ENCODE data around the gene CADPS.

CADPS gene

DNA sequence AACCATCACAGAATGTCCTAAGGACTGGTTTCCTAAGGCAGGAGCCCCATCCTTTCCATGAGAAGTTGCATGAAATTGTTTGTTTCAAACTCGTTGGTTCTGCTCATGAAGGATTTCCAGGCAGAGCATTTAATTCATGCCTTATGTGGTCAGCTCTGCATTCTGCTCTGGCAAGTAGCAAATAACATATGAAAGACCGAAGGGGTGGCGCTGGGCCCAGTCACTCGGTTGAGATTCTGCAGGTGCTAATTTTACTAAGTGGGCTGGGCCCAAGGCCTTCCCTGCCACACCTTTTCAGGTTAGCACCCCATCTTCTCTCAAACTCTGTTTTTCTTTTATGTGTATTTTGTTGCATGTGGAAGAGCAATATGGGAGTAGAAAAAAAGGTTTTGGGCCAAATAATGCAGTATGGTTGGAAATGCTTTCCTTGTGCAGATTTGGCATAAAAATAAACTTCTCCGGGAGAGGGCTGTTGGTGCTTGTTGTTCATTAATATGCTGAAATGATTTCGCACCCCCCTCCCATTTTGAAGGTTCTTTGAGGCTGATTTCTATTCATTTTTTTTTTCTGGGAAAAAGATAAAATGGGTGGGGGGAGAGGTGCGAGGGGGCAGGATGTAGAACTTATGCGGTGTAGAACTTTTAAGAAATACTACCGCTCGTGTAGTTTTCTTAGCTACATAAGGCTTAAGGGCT, 318.9 kb downstream of the CADPS start:
- no peak for DNase-seq (ENCODE audit: low spot score)

DNA sequence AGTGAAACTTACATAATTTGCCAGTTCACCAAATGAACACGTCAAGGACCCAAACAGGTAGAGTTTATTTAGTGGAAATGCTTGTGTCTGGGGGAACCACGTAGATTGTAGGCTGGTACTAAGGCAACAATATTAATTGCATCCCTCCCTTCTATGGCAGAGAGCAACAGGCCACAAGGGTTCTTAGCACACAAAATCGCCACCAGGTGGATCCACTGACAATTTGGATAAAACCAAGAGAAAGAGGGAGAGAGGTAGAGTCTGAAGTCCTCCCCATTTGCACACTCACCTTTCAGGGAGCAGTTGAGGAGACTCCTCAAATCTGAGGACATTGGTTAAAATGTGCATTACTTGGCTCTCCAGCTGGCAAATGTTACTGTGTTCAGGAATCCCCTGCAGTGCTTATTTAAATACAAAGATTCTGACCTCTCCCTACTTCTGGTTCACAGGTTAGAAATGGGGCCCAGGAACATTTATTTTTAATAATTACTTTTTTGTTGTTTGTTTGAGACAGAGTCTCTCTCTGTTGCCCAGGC, 320.9 kb downstream of the CADPS start:
- no peak for DNase-seq (ENCODE audit: low spot score)

DNA sequence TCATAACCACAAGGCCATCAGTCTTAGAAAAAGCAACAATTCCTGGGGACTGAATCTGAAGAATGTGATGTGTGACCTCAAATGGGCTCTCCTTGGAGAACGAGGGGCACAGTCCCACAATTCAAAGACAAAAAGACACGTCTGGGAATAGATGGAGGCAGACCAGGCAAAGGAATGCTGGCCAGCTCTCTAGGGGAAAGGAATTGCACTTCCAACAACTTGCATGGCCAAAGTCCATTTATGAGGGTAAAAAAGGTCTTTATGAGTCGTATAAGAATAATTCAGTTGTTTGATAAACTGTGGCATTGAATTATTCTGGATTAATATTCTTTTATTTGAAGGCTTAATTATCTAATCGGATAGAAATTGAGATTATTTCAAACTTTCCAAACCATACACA, 321.4 kb downstream of the CADPS start:
- no peak for DNase-seq (ENCODE audit: low spot score)

DNA sequence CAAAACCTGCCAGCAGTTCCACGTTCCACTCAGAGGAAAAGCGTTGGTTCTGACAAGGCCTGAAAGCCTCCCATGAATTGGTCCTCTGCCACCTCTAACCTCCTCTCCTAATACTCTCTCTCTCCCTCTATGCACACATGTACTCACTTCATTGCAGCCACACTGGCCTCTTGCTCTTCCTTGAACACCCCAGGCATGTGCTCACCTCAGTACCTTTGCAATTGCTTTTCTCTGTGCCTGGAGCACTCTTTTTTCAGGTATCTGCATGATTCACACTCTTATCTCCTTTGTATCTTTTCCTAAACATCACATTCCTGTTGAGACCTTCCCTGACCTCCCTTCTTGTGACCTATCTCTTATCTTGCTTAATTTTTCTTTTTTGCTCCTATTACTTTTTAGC, 323.7 kb downstream of the CADPS start:
- DNase-seq (ENCODE audit: low spot score), result no peak

DNA sequence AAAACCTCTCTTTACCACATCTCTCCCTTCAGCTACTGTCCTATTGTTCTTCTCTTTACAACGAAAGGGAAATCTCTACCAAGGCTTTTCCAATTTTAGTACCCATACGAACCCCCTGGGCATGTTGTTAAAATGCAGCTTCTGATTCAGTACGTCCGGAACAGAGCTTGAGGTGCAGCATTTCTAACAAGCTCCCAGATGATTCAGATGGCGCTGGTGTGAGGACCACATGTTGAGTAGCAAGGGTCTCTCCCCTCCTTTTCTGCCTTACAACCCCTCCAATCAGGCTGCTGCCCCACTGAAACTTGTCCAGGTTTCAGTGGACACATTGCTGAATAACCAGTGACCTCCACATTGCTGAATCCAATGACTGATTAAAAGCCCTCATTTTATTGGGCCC, 324.8 kb downstream of the CADPS start:
- DNase-seq (ENCODE audit: low spot score), result no peak

DNA sequence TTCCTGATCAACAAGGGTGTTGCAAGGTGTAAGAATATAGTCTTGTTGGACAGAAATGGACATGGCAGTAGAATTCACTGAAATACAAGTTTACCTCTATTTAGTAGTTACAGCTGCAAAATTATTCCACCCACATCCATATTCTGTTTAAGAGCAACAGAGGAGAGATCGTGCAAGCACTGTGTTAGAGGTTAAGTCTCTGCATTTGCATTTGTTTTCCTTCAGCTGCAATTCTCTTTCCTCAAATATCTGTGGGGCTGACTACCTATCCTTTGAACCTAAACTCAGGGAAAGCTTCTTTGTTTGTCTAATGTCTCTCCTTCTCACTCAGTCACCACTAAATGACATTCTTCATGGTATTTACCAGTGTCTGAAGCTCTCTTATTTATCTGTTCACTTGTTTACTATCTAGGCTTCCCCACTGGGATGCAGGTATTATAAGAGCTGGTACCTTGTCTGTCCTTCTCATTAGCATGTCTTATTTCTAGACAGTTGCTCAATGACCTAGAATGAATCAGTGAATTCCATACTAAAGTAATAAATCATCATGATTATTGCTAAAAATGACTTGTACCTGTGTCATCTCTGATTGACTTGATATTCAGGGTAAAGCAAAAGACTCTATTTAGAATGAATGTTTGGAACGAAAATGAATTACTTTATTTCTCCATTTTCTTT, 326.5 kb downstream of the CADPS start:
- DNase-seq (ENCODE audit: low spot score), result no peak

DNA sequence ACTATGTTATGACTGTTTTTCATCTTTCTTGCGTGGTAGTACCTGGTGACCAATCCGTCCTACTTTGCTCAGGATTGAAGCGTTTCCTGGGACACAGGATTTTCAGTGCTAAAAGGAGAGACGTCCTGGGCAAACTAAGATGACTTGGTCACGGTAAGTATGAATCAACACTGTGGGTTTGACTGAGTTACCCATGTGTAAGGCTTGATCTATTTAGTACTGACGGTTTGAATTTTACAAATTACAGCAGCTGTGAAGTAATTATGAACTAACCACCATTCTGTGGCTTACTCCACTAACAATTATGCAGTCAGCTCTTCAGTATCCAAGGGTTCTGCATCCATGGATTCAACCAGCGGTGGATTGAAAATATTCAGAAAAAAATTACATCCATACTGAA, 328.9 kb downstream of the CADPS start:
- DNase-seq (ENCODE audit: low spot score), result no peak

DNA sequence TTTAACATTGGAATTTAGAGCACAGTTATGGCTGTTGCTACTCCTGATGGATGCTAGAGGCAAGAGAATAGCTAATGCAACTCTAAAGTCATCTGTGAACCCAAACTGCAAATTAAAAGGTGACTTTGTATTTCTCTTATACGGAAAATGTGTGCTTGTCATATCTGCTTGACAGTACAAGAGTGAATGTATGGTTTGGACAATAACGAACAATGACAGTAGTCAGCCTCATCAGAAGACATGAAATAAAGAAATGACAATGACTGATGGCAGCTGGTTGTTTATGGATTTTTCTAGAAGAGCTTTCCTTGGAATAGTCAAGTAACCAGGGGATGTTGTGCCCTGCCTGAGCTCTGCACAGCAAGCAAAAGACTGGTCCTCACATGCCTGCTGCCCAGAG, 333.0 kb downstream of the CADPS start:
- DNase-seq (ENCODE audit: low spot score), result no peak

DNA sequence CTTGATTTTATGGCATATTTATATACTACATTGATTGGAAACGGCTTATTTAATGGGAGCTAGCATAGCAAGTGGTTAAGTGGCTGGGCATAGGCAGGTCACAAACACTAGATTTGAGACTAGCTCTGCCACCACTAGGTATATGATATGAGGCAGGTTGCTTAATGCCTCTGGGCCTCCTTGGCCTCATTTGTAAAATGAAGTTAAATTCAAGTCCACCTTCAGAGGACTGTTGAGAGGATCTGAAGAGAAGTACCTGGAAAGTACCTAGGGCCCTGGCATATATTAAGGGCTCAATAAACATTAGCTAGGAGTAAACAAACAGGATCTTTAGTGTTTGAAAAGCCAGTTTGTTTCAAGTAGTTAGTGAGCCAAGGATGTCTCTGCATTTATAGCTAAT, 335.5 kb downstream of the CADPS start:
- DNase-seq (ENCODE audit: low spot score), result no peak

DNA sequence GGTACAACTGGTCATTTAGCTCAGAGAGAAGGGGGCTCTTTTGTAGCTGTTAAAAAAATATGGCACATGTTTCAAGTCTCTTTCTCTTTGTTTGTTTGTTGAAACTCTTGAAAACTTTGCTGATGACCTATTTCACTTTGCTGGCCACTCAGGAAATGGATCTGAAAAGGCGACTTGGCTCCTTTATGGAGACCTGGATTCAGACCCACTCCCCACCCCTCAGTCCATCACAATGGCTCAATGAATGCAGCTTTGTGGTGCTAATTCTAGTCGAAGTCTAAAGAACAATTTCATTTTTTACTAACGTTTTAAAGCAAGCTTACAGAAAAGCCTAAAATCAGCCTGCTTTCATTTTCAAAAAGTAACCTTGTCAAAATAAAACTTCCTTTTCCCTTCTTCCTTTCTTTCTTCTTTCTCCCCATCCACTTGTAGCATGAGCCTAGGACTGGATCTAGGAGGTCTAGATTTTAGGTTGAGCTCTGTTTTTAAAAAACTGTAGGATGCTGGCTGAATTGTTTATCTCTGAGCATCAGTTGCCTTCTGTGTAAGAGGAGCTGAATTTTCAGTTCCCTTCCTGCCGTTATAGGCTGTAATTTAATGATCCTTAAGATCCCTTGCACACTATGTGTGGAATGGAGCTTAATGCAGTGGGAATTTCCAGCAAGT, 336.4 kb downstream of the CADPS start:
- DNase-seq (ENCODE audit: low spot score), result no peak

DNA sequence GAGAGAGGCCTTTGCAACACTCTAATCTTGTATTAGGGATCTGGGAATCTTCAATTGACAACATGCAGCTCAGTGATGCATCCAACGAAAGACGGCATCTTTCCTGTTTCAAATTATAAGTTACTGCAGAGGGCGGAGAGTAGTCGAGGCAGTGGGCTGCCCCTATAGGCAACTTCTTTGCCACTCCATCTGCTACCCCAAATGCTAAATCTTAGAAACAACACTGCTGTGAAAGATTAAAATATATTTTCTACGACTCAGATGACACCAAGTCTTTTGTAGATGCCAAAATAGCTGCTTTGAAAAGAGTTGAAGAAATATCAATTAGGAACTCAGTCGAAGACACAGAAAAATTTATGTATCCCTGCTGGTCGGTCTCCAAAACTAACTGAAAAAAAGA, 340.9 kb downstream of the CADPS start:
- DNase-seq (ENCODE audit: low spot score), result no peak

DNA sequence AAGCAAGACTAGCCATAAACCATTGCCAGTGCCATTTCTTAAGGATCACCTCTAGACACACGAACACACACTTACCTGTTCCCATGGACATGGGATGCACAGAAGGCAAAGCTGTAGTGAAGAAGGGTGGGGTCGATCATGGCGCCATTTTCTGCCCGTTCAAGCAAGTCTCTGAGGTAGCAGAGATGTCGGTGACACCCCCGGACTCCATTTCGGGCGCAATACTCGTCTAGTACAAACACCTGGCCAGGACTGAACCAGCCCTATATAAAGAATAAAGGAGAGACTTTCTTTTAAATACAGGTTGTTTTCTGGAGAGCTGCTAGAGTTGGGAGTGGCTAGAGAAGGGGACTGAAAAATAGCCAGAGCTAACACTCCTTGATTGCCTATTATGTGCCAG, 342.4 kb downstream of the CADPS start:
- DNase-seq (ENCODE audit: low spot score), result no peak

DNA sequence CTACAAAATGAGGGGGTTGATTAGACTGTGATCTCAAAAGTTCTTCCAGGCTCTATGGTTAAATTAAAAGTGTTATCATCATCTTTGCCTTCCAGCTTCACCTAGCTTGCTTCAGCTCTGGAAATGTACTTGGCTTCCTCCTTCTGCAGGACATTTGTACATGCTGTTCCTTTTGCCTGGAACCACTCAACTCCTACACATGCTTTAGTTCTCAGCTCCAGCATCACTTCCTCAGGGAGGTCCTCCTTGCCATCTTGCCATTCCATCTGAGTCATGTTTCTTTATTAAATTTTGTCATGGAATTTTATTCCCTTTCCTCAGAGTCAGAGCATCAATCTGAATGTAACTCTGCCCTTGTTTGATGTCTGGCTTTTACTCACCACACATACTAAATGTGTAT, 343.2 kb downstream of the CADPS start:
- no peak for DNase-seq (ENCODE audit: low spot score)

DNA sequence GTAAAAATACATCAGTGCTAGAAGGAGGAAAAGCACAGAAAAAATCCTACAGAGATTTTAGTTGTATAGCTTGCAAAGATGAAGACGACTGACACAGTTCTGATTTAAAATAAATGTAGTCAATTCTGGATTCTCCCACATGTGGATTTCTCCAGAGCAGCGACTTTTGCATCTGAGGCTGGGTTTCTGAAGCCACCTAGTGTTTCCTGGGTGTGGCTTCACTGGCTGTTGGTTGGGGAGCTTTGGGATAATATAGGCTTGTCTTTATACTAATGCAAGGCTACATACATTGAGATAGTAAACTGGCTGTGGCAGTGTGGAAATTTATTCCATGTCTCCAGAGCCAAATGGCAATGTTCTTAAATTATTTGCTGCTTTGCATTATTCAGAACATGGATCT, 343.7 kb downstream of the CADPS start:
- DNase-seq (ENCODE audit: low spot score), result no peak

DNA sequence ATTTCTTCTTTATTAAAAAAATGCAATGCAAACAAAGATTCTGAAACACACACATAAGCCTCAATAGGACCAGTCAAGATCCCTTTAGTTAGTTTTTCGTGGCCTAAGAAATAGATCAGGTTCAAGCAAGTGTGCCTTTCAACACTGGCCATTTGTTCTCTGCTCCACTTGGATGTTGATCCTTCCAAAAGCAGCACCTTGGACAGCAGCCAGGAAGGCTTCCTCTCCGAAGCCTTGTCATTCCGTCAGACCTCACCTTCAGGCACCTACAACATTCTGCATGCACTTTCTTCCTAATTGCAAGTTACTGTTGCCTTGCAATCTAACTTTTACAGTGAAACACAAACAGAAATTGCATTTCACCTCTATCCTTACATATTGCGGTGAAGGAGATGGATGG, 346.0 kb downstream of the CADPS start:
- no peak for DNase-seq (ENCODE audit: low spot score)

DNA sequence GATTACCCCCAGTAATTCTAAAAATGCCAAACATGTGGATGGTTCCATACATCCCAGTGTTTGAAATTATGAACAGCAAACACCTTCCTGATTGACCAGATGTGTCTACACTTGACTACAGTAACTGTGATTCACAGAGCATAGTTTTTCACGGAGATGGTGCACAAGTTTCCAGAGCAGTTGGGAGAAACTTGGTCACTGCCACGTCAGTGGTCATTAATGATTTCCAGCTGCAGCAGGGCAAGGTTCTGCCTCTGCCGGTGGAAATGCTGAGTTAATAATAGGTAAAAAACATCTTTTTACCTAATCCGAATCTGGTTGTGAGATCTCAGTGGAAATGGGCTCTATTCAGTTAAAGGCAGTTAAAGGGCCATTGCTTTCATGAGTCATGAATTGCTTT, 347.7 kb downstream of the CADPS start:
- no peak for DNase-seq (ENCODE audit: low spot score)

DNA sequence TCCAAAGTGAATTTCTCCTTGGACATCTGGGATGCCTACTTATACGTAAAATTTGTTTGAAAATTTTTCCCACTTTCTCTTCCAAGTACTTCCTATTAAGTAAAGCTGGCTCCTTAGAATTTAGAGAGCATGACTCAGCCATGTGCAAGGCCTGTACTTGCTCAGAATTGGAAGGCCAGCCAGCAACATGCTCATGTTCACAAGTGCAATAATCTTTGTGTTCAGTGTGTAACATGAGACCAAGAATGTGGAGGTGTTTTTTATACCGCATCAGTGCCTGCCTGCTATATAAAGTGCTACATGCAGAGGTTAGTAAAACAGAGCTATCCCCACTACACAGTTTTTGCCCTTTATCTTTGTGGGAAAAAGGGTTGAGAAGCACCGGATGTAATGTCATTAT, 349.9 kb downstream of the CADPS start:
- no peak for DNase-seq (ENCODE audit: low spot score)

DNA sequence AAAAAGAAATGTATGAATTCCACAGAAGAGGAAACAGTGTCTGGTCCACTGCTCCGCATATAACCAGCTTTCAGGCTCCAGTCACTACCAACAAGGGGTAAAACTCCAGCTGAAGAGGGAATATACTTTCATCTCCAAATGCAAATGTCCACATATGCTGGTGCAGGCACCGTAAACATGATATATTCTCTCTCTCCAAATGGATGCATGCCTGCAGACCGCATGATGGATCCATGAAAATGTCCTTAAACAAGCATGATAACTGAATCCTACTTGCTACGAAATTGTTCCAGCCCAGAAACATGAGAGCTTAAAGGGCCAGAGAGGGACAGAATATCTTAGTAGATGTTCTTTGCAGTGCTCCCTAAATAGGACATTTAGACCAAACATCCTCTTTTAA, 351.5 kb downstream of the CADPS start:
- DNase-seq (ENCODE audit: low spot score), result no peak

DNA sequence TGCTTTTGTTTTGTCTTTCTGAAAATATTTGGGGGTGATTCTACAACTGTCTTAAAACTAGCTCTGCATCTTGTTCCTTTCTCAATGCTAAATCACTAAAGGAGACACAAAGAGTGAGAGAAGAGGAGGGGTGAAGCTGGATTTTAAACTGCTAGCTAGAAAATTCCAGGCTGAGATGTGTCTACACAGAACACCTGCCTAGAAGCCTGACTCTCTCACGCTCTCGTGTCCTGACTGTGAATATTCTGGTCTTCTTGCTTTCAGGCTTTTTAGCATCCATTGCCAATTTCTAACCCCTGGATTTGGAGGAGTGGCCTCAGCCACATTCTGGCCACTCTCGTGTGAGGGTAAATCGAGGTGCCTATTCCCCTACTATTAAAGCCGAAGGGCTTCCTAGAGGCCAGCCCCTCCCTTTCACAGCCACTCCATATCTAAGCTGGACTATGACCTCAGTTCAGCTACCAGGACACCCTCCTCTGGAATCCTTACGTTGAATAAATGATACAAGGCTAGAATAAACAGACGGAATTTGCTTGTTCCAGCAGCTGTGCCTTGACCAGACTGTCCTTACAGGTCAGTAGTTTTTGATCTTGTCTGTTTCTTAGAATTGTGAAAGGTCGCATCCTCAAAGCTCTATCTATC, 353.6 kb downstream of the CADPS start:
- DNase-seq (ENCODE audit: low spot score), result no peak

DNA sequence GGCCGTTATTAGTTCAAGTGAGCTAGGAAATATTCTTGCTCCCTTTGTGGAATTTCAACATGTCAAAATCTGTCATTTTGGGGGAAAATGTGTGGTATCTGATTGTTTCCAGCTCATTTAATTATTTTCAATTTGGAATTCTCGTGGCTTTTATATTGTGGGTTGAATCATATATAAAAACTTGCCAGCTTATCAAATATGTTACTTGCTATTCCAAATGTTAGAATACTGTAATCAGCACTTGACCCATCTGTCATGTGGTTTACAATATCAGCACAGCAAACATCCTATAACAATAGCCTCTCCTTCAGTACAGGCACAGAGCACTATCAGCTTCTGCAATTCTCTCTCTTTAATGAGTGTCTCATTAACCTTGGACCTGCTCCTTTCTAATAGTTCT, 371.7 kb downstream of the CADPS start:
- no peak for DNase-seq (ENCODE audit: low spot score)

DNA sequence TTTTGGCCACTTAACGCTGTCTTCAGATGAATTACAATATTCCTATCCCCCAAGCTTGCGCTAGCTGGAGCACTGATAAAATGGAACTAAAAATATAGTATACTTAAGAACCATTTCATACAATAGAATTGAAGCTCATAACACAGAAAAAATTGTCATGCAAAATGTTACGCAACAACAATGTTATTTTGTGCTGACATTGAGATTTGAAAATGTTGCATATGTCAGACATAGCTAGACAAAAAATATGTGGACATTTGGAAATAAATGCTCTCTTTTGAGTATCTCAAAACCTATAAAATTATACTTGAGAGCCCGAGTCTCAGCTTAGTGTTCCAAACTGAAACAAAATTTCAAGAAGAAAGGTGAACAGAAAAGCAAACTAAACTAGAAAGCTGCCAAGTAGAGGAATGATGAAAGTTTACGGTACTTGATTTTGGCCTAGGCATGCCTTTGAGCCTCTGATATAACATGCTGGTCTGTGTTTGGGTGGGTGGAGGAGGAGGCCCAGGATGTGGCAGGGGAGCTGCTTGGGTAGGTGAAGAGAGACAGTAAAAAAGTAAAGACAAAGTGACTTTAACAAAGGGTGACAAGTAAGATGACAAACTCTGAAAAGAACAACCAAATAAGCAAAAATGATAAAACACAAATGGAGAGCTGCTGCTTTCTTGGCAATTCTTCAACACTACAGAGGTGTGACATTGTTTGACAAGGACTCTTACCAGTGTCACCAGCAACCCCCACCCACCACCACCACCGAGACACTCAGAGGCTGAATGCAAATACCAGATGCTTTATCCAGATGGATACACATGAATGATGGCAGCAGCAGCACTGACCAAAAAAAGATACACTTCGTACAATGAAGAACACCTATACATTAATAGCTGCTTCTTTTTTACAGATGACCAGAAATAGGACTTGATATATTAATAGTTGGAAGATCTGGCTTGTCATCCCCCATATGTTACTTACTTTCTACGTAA, 372.6 kb downstream of the CADPS start:
- no peak for DNase-seq (ENCODE audit: low spot score)

DNA sequence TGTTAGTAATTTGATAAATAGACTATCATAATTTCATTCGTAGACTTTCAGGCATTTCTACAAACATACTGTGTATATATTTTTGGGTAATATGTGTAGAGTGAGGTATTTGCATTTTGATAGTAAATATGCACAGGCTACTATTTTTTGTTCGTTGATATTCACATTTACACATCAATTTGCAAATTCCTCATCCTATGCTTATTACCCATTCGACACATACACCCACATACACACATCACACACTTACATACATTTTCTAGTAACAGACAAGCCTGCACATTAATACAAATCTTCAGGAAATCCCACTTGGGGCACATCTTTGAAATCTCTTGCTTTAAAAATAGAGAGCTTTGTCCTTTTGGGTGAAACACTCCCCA, 373.9 kb downstream of the CADPS start:
- no peak for DNase-seq (ENCODE audit: low spot score)
